K562 (cell line): Measurements from ENCODE around the gene BAIAP2. TPM values are rescaled to one million over a fixed set of nuclear protein-coding genes. Genes with fewer than 3 reads are reported as not detected.

Experiments used
- HNRNPL ChIP-seq: fragments of 200-400 bp; formaldehyde crosslinking; IDR thresholded peaks from 2 replicates; pipeline ENCODE4 v1.6.1; 2017; ENCODE audit warnings: low read depth, mild to moderate bottlenecking, low read length
- JUN ChIP-seq, 2 experiments: sonication (generic) in 1 of 2; formaldehyde crosslinking in 1 of 2; IDR thresholded peaks; 2 replicates each; pipeline versions ENCODE4 v1.6.1 to v1.8.0; 2012 to 2022; ENCODE audit warnings: borderline replicate concordance in 2 of 2, mild to moderate bottlenecking in 2 of 2, improper control_type of control experiment in 1 of 2, low read depth in 1 of 2, low read length in 1 of 2, missing genetic modification reagents in 1 of 2
- YY1 ChIP-seq, 3 experiments: IDR thresholded peaks; 2 replicates each; pipeline ENCODE4 v1.6.1; 2011; ENCODE audit warnings: low read length in 2 of 3, mild to moderate bottlenecking in 2 of 3, moderate library complexity in 2 of 3, borderline replicate concordance in 1 of 3, control low read depth in 1 of 3, low read depth in 1 of 3; ENCODE audit not compliant: insufficient read depth in 3 of 3, insufficient replicate concordance in 2 of 3, control insufficient read depth in 1 of 3, insufficient read length in 1 of 3; ENCODE audit errors: extremely low read depth in 1 of 3
- ZNF830 ChIP-seq: fragments of 250-450 bp; sonication (Bioruptor Pico); IDR thresholded peaks from 2 replicates; pipeline ENCODE4 v1.5.0; 2021; ENCODE audit warnings: mild to moderate bottlenecking
- polyA plus RNA-seq, 8 experiments: library from polyadenylated mRNA; depleted of rRNA in 4 of 8; stranded (reverse) in 5 of 8; unstranded in 3 of 8; fragments of >200 nt; fragmentation: Nextera tagmentation in 2 of 8; fragmentation: Illumina TruSeq in 1 of 8; extraction: Ambion mirVana in 2 of 8; extraction: Trizol in 1 of 8; gene quantifications; 2 replicates each; pipeline versions ENCODE4 v1.2.1 to v1.2.3, GENCODE V29; 2011 to 2014; ENCODE audit warnings: inconsistent platforms in 1 of 8, missing spikeins in 1 of 8
- total RNA-seq, 7 experiments: library from RNA; depleted of rRNA in 6 of 7; stranded (reverse); fragments of >200 nt in 6 of 7; fragmentation: Illumina TruSeq in 2 of 7; extraction: Trizol in 2 of 7; gene quantifications; 2 replicates each; pipeline versions ENCODE4 v1.2.1 to v1.2.3, GENCODE V29; 2011 to 2021; ENCODE audit warnings: low replicate concordance in 1 of 7
- TF ChIP-seq, protein P1 (sequence below): sonication (generic); formaldehyde crosslinking; IDR thresholded peaks from 2 replicates; pipeline ENCODE4 v1.8.1; 2023; ENCODE audit warnings: mild to moderate bottlenecking, missing genetic modification reagents

The BAIAP2 gene
- total and polyA plus RNA-seq, 9 of the 15 experiments (the other 6 are each of a cell fraction or from before 2014, with no cell fraction given), result 2.3 to 51.6 (median 18.4) TPM

DNA sequence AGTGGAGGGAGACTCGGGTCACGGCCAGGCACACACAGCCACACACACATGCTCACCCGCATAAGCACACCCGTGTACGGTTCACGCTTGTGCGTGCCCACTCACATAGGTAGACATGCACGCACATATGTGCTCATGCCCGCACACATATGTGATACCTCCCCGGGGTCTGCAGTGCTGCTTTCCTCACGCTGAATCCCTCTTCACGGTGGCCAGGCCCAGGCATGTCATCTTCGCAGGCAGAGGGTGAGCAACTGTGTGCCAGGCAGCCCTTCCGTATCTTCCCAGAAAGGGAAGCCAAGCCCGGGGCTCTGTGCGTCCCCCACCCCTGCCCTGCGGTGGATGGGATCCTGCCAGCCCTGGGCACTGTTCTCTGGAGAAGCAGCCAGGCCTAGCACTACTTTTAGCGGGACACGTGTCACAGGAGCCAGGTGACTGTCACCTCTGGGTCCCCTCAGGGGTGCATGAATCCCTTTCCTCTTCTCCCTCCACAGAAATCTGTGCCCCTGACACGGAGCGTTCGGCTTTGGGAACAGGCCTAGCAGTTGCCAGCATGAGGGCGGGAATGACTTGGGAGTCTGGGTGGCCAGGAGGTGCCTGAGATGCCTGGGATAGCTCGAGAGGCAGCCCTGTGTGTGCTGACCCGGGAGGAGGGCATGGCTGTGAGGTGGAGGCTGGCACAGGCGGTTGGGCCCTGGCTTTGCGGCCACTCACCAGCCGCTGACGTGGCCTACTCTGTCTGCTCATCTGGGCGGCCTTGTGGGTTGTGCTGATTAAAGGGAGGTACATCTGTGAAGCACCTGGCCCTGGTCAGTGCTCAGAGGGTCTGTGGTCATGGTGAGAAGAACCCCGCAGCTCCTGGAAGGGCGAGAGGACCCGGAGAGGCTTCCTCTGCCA, 47.5 kb downstream of the BAIAP2 start (continued):
- TF ChIP-seq, protein P1, sequence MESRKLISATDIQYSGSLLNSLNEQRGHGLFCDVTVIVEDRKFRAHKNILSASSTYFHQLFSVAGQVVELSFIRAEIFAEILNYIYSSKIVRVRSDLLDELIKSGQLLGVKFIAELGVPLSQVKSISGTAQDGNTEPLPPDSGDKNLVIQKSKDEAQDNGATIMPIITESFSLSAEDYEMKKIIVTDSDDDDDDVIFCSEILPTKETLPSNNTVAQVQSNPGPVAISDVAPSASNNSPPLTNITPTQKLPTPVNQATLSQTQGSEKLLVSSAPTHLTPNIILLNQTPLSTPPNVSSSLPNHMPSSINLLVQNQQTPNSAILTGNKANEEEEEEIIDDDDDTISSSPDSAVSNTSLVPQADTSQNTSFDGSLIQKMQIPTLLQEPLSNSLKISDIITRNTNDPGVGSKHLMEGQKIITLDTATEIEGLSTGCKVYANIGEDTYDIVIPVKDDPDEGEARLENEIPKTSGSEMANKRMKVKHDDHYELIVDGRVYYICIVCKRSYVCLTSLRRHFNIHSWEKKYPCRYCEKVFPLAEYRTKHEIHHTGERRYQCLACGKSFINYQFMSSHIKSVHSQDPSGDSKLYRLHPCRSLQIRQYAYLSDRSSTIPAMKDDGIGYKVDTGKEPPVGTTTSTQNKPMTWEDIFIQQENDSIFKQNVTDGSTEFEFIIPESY (CRISPR knock-in tag), result no peak
- TF ChIP-seq HNRNPL, result no peak
- no peak for TF ChIP-seq JUN (IDR thresholded peaks at IDR 0.05; ENCODE audit: borderline replicate concordance, low read depth, low read length)
- no peak for TF ChIP-seq JUN (CRISPR knock-in tag; IDR thresholded peaks at IDR 0.05; ENCODE audit: borderline replicate concordance)
- TF ChIP-seq ZNF830, result no peak
- TF ChIP-seq YY1 (IDR thresholded peaks at IDR 0.05; ENCODE audit: borderline replicate concordance in 1 of 3, control insufficient read depth in 1 of 3, extremely low read depth in 1 of 3, insufficient read depth in 3 of 3, insufficient read length in 1 of 3, insufficient replicate concordance in 2 of 3, low read depth in 1 of 3, low read length in 2 of 3), result no peak
